Endothelial cell (in vitro differentiated cells): ENCODE results near the gene FAM209B. TPM values are rescaled to one million over a fixed set of nuclear protein-coding genes. Genes with fewer than 3 reads are reported as not detected.

Experiments
- DNase-seq: peaks from one replicate; pipeline ENCODE4 v3.0.0; 2021; ENCODE audit warnings: low spot score
- H3K27ac Mint-ChIP-seq: one replicate; pipeline ENCODE4 v1.8.0; 2021; ENCODE audit warnings: mixed read lengths, inconsistent platforms; ENCODE audit not compliant: unreplicated experiment
- H3K27me3 Mint-ChIP-seq: one replicate; pipeline ENCODE4 v1.8.0; 2021; ENCODE audit warnings: mild to moderate bottlenecking, moderate library complexity, mixed read lengths, inconsistent platforms; ENCODE audit not compliant: unreplicated experiment
- H3K36me3 Mint-ChIP-seq: one replicate; pipeline ENCODE4 v1.8.0; 2021; ENCODE audit warnings: mild to moderate bottlenecking, low read depth, mixed read lengths, inconsistent platforms; ENCODE audit not compliant: unreplicated experiment
- H3K4me1 Mint-ChIP-seq: one replicate; pipeline ENCODE4 v1.8.0; 2021; ENCODE audit warnings: mild to moderate bottlenecking, mixed read lengths, inconsistent platforms; ENCODE audit not compliant: unreplicated experiment
- H3K4me3 Mint-ChIP-seq: one replicate; pipeline ENCODE4 v1.8.0; 2021; ENCODE audit warnings: mild to moderate bottlenecking, mixed read lengths, inconsistent platforms; ENCODE audit not compliant: unreplicated experiment
- H3K9me3 Mint-ChIP-seq: one replicate; pipeline ENCODE4 v1.8.0; 2021; ENCODE audit warnings: mixed read lengths, inconsistent platforms; ENCODE audit not compliant: unreplicated experiment
- CTCF ChIP-seq: fragments of 200-600 bp; sonication (generic); IDR thresholded peaks from one replicate; pipeline ENCODE4 v1.5.0; 2021; ENCODE audit warnings: antibody characterized with exemption; ENCODE audit not compliant: unreplicated experiment
- total RNA-seq: library from RNA; stranded (reverse); fragmentation: NEBNext Ultra II Directional; extraction: Animal tissue kit (Norgen Biotek cat#: 25700); gene quantifications from one replicate; pipeline ENCODE4 v1.2.1, GENCODE V29; 2021; ENCODE audit not compliant: unreplicated experiment

Gene FAM209B
- total RNA-seq, 1 donor from 2014 or later: 0.56 TPM

GRCh38 chr20:56580226-56580625 is 47.2 kb downstream of the FAM209B start:
- no peaks in the 10 kb centered on the region for H3K4me1 Mint-ChIP-seq
- DNase-seq: no peak
- no peaks in the 10 kb centered on the region for H3K36me3 Mint-ChIP-seq
- peaks cover 4% of the 10 kb centered on the region for H3K27me3 Mint-ChIP-seq
- H3K9me3 Mint-ChIP-seq: no peaks in the 10 kb centered on the region
- TF ChIP-seq CTCF: no peak
- no peak overlapping the region for H3K4me3 Mint-ChIP-seq
- no peak overlapping the region for H3K27ac Mint-ChIP-seq

- no peak for TF ChIP-seq CTCF
- Mint-ChIP-seq H3K4me3 (no peak overlapping the region), H3K27ac (no peak overlapping the region), H3K27me3 (peaks cover 2% of the 10 kb centered on the region), H3K4me1 (no peaks in the 10 kb centered on the region), H3K36me3 (no peaks in the 10 kb centered on the region), H3K9me3 (no peaks in the 10 kb centered on the region)
- no peak for DNase-seq
These were observed 48.7 kb downstream of the FAM209B start for GRCh38 chr20:56581701-56582100.

- Mint-ChIP-seq H3K27me3 (peaks cover 2% of the 10 kb centered on the region), H3K9me3 (no peaks in the 10 kb centered on the region), H3K27ac (no peak overlapping the region), H3K36me3 (no peaks in the 10 kb centered on the region), H3K4me1 (no peaks in the 10 kb centered on the region), H3K4me3 (no peak overlapping the region)
- no peak for TF ChIP-seq CTCF
- DNase-seq: no peak
These were observed 49.5 kb downstream of the FAM209B start for GRCh38 chr20:56582542-56582941.

GRCh38 chr20:56584916-56585315 is 51.9 kb downstream of the FAM209B start:
- Mint-ChIP-seq H3K36me3 (no peaks in the 10 kb centered on the region), H3K9me3 (no peaks in the 10 kb centered on the region), H3K4me3 (no peak overlapping the region), H3K27me3 (no peaks in the 10 kb centered on the region), H3K4me1 (no peaks in the 10 kb centered on the region), H3K27ac (no peak overlapping the region)
- no peak for TF ChIP-seq CTCF
- DNase-seq: no peak

Other genes starting within 250 kb of the FAM209B start
- 20.1 TPM for gene FAM210B, start 174.3 kb upstream of the FAM209B start, total RNA-seq
- 14.3 TPM for gene AURKA, start 141.0 kb upstream of the FAM209B start, total RNA-seq
- gene CSTF1, start 140.6 kb upstream of the FAM209B start, total RNA-seq: 42.0 TPM
- not detected for gene CASS4, start 121.0 kb upstream of the FAM209B start, total RNA-seq
- gene RTF2, start 64.6 kb upstream of the FAM209B start, total RNA-seq: 79.9 TPM
- gene FAM209A, start 8.5 kb upstream of the FAM209B start, total RNA-seq: 0.36 TPM
- 0.82 TPM for gene TFAP2C, start 96.1 kb downstream of the FAM209B start, total RNA-seq